ENCODE measurements around the gene GCG.

GCG gene

DNA sequence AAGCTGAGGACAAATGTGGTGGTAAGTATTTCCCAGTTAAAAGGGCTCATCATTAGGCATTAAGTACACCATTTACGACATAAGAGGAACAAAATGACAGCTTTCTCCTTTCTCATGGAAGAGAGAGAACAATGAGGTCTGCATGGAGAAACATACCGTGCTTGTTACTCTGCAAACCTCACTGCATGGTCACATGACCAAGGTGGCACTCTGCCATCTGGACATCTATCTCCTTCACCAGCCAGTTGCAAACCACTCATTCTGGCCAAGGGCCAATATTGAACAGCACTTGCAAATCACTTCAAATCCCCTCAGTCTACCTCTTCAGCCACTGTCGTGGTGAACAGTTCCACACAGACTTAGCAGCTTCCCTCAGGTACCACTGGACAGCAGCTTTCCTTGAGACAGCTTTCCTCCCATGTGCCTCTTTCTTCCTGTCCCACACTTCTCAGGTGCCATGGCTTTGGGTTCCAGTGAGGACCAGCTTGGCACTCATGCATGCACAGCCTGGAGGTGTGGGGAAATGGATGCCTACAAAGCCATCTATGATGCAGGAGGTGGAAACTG lies 48.5 kb downstream of the GCG start:
- POLR2A ChIA-PET = no interaction called here
- CTCF ChIA-PET = interaction anchor here (1.1 kb wide), 1 partner anchor 66 kb away, joined by 3 read pairs; no protein-coding TSS in a partner anchor
- no peak for TF ChIP-seq CTCF (IDR thresholded peaks at IDR 0.05; ENCODE audit: control extremely low read depth, extremely low read depth, low read depth, missing control alignments)
- DNase-seq (ENCODE audit: extremely low spot score) = no peak

DNA sequence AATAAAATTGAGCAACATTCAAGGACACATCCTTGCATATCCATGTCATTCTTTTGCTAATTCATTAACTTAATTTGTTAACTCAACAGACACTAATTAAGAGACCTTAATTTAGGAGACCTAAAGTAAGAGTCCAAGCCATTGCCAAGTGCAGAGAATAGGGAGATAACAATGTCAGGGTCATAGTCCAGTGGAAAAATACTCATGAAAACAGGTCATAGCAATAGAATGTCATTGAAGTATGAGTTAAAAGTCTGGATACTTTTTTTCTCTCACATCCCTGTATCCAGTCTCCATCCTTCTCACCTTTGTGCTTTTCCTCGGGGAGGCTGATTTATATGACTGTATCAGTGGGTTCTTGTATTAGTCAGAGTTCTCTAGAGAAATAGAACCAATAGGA lies 51.5 kb downstream of the GCG start:
- DNase-seq (ENCODE audit: extremely low spot score) = no peak
- TF ChIP-seq CTCF (IDR thresholded peaks at IDR 0.05; ENCODE audit: control extremely low read depth, extremely low read depth, low read depth, missing control alignments) = no peak
- ChIA-PET CTCF (no interaction called here), POLR2A (no interaction called here)

- ChIA-PET CTCF (no interaction called here), POLR2A (no interaction called here)
- DNase-seq (ENCODE audit: extremely low spot score) = no peak
- no peak for TF ChIP-seq CTCF (IDR thresholded peaks at IDR 0.05; ENCODE audit: control extremely low read depth, extremely low read depth, low read depth, missing control alignments)
These were observed 52.2 kb downstream of the GCG start for GRCh38 chr2:162099836-162100235.

Measured in GM10248 (cell line).